Endothelial cell of umbilical vein (primary cell): ENCODE results near the gene CFAP43.

Experiments used
- EZH2 ChIP-seq: IDR thresholded peaks from 2 replicates; pipeline ENCODE4 v1.6.1; 2012; ENCODE audit warnings: borderline replicate concordance, low read depth, mild to moderate bottlenecking, moderate library complexity, low read length, inconsistent platforms; ENCODE audit not compliant: severe bottlenecking
- GATA2 ChIP-seq: IDR thresholded peaks from 2 replicates; pipeline ENCODE4 v1.7.0; 2011; ENCODE audit warnings: low read depth, mild to moderate bottlenecking, moderate library complexity, mixed read lengths, low read length; ENCODE audit not compliant: insufficient read length, insufficient read depth
- MAX ChIP-seq: IDR thresholded peaks from 2 replicates; pipeline ENCODE4 v1.6.1; 2011; ENCODE audit not compliant: insufficient read depth, insufficient read length
- MYC ChIP-seq: IDR thresholded peaks from one replicate; pipeline ENCODE4 v1.6.1; 2011; ENCODE audit warnings: mild to moderate bottlenecking, low read depth, low read length
- POLR2A ChIP-seq: IDR thresholded peaks from 2 replicates; pipeline ENCODE4 v1.6.1; 2012; ENCODE audit warnings: low read depth, mild to moderate bottlenecking, control low read depth, low read length
- POLR2AphosphoS5 ChIP-seq: IDR thresholded peaks from 2 replicates; pipeline ENCODE4 v1.6.1; 2012; ENCODE audit warnings: low read depth, mild to moderate bottlenecking, control low read depth, low read length, moderate library complexity; ENCODE audit not compliant: insufficient read depth
- TF ChIP-seq, protein P1 (sequence below), 2 donors: IDR thresholded peaks; 1 replicate in 1 of 2; 2 replicates in 1 of 2; pipeline ENCODE4 v1.5.1; 2011; ENCODE audit warnings: low read length in 2 of 2, mild to moderate bottlenecking in 2 of 2, moderate library complexity in 2 of 2, control low read depth in 1 of 2, inconsistent platforms in 1 of 2, low read depth in 1 of 2; ENCODE audit not compliant: insufficient read depth in 1 of 2; ENCODE audit errors: extremely low read depth in 1 of 2

- TF ChIP-seq, protein P1, sequence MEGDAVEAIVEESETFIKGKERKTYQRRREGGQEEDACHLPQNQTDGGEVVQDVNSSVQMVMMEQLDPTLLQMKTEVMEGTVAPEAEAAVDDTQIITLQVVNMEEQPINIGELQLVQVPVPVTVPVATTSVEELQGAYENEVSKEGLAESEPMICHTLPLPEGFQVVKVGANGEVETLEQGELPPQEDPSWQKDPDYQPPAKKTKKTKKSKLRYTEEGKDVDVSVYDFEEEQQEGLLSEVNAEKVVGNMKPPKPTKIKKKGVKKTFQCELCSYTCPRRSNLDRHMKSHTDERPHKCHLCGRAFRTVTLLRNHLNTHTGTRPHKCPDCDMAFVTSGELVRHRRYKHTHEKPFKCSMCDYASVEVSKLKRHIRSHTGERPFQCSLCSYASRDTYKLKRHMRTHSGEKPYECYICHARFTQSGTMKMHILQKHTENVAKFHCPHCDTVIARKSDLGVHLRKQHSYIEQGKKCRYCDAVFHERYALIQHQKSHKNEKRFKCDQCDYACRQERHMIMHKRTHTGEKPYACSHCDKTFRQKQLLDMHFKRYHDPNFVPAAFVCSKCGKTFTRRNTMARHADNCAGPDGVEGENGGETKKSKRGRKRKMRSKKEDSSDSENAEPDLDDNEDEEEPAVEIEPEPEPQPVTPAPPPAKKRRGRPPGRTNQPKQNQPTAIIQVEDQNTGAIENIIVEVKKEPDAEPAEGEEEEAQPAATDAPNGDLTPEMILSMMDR (IDR thresholded peaks at IDR 0.05; ENCODE audit: extremely low read depth in 1 of 2, insufficient read depth in 1 of 2, low read depth in 1 of 2, low read length in 2 of 2): no peak
- TF ChIP-seq MAX (no peak), EZH2 (no peak), POLR2AphosphoS5 (no peak), POLR2A (no peak), MYC (no peak), GATA2 (no peak)
Observed at GRCh38 chr10:104100795-104101194, 131.4 kb downstream of the CFAP43 start.
